Measurements from ENCODE around the gene STK38. TPM values are rescaled to one million over a fixed set of nuclear protein-coding genes. Genes with fewer than 3 reads are reported as not detected.
A peak's percentile ranks its signal among the peaks of the same experiment; 100 is the strongest.

STK38 gene
- total and polyA plus RNA-seq, 9 of the 15 experiments (the other 6 are each of a cell fraction or from before 2014, with no cell fraction given), result 5.7 to 28.7 (median 19.5) TPM

- 17% methylated on average over 1 of the region's 2 CpGs for WGBS (ENCODE audit: insufficient coverage, low coverage, missing lambda C conversion rate)
- TF ChIP-seq ZC3H11A (IDR thresholded peaks at IDR 0.05; ENCODE audit: low read depth, low read length), result no peak
- peak; percentile 68 for TF ChIP-seq ETV1 (tag; conservative IDR thresholded peaks at IDR 0.05; ENCODE audit: low read depth)
- no peak for TF ChIP-seq ZNF143 (CRISPR knock-in tag; IDR thresholded peaks at IDR 0.05)
- TF ChIP-seq USF1 (CRISPR knock-in tag; IDR thresholded peaks at IDR 0.05), result no peak
- no peak for TF ChIP-seq HDAC3 (IDR thresholded peaks at IDR 0.05; ENCODE audit: borderline replicate concordance, partially characterized antibody)
- TF ChIP-seq ZNF707 (CRISPR knock-in tag; conservative IDR thresholded peaks at IDR 0.05), result no peak
- no peak for TF ChIP-seq SAFB2 (IDR thresholded peaks at IDR 0.05; ENCODE audit: borderline replicate concordance, low read depth, low read length, severe bottlenecking)
- no peak for TF ChIP-seq ZBTB1 (CRISPR knock-in tag; IDR thresholded peaks at IDR 0.05; ENCODE audit: borderline replicate concordance, low read depth)
- TF ChIP-seq SP1 (CRISPR knock-in tag; IDR thresholded peaks at IDR 0.05), result 0 out of 2 replicates have a peak, but pooled peaks have one; percentile 24
- TF ChIP-seq ESRRB (CRISPR knock-in tag; IDR thresholded peaks at IDR 0.05; ENCODE audit: borderline replicate concordance), result no peak
- no peak; the same call in 1 of the 2 replicates for TF ChIP-seq MAFF (IDR thresholded peaks at IDR 0.05; ENCODE audit: low read length)
- peak; percentile 93 for TF ChIP-seq NCOR1 (IDR thresholded peaks at IDR 0.05)
- no peak for TF ChIP-seq BACH1 (tag; IDR thresholded peaks at IDR 0.05)
- no peak for TF ChIP-seq GABPB2 (CRISPR knock-in tag; conservative IDR thresholded peaks at IDR 0.05)
- no peak for TF ChIP-seq POLR3G (IDR thresholded peaks at IDR 0.05; ENCODE audit: extremely low read depth, insufficient read length, insufficient replicate concordance)
- no peak for TF ChIP-seq MEF2D (tag; conservative IDR thresholded peaks at IDR 0.05; ENCODE audit: low read depth)
- no peak for TF ChIP-seq BRF1 (IDR thresholded peaks at IDR 0.05; ENCODE audit: borderline replicate concordance, extremely low read depth, insufficient read length)
- no peak for TF ChIP-seq ZNF3 (CRISPR knock-in tag; IDR thresholded peaks at IDR 0.05)
- TF ChIP-seq JUN (IDR thresholded peaks at IDR 0.05; ENCODE audit: borderline replicate concordance, low read depth, low read length), result no peak
- no peak for TF ChIP-seq JUN (CRISPR knock-in tag; IDR thresholded peaks at IDR 0.05; ENCODE audit: borderline replicate concordance)
- no peak for TF ChIP-seq POLR3A (IDR thresholded peaks at IDR 0.05; ENCODE audit: borderline replicate concordance, extremely low read depth, insufficient read depth, insufficient read length)
- TF ChIP-seq NR3C1 (CRISPR knock-in tag; IDR thresholded peaks at IDR 0.05), result no peak
- no peak for TF ChIP-seq SMC3 (conservative IDR thresholded peaks at IDR 0.05; ENCODE audit: insufficient read depth, low read depth, low read length)
- no peak for TF ChIP-seq OTX1 (CRISPR knock-in tag; IDR thresholded peaks at IDR 0.05)
- TF ChIP-seq HNRNPK (IDR thresholded peaks at IDR 0.05; ENCODE audit: low read depth, low read length, poor library complexity, severe bottlenecking), result no peak
Measured at GRCh38 chr6:36478051-36478526, 69.2 kb downstream of the STK38 start.

More at GRCh38 chr6:36478051-36478526, 69.2 kb downstream of the STK38 start:
- Histone ChIP-seq H2AFZ (ENCODE audit: low read depth, low read length) (no peak overlapping the region), H3K9me1 (ENCODE audit: control insufficient read depth, insufficient read depth, low read length) (no peaks in the 10 kb centered on the region), H3K4me1 (replicated peaks in 1 of 2; ENCODE audit: control insufficient read depth in 2 of 2, insufficient read depth in 2 of 2, low read length in 2 of 2) (peaks cover 12 to 15% of the 10 kb centered on the region in 2 experiments), H4K20me1 (replicated peaks; ENCODE audit: control insufficient read depth, insufficient read depth, low read length) (peaks cover 16% of the 10 kb centered on the region), H3K27me3 (ENCODE audit: control insufficient read depth in 2 of 2, insufficient read depth in 2 of 2, low read length in 2 of 2) (no peaks in the 10 kb centered on the region), H3K9ac (ENCODE audit: insufficient read depth in 1 of 2, low read depth in 2 of 2, low read length in 2 of 2) (peak overlapping the region in 1 of 2 experiments; percentile 18; a peak in 2 of 4 replicates), H3K9me3 (replicated peaks; ENCODE audit: control insufficient read depth, insufficient read depth, low read depth, low read length) (no peaks in the 10 kb centered on the region), H3K79me2 (ENCODE audit: control insufficient read depth, insufficient read depth, low read length) (0 out of 3 replicates have a peak, but pooled peaks cover 4% of the 10 kb centered on the region), H3K27ac (ENCODE audit: extremely low read depth, low read depth, low read length) (peak overlapping the region; percentile 24; the same call in 2 of the 3 replicates), H3K4me2 (ENCODE audit: insufficient read depth, low read length) (peak overlapping the region; percentile 67), H3K4me3 (peak overlapping the region; percentile 3; the same call in 1 of the 2 replicates), H3K36me3 (ENCODE audit: control insufficient read depth, insufficient read depth, low read length) (peaks cover 63% of the 10 kb centered on the region)
- no TSS peak for BruUV-seq (replicated peaks)
- DNase-seq (ENCODE audit: extremely low read depth in 1 of 4, low spot score in 3 of 4), result peak; percentile 75 to 92 (median 80)
- intact Hi-C loops (cut with micrococcal nuclease) (loop anchor here (1.0 to 5.0 kb wide), 2 partner anchors 36 to 55 kb away; partner anchors contain the start of genes KCTD20 and PXT1), in situ Hi-C loops (cut with MboI) (no loop called here)
- peak; percentile 91 for FAIRE-seq
- ATAC-seq, result peak; percentile 94
- ChIA-PET POLR2A (interaction anchor here (0.7 to 3.1 kb wide), 12 partner anchors 10 to 304 kb away, joined by 3 to 19 read pairs (median 5); no protein-coding TSS in a partner anchor), CTCF (ENCODE audit: low intra/inter-chr PET ratio) (no interaction called here)

Measured in K562 (cell line).